Neural progenitor cell (in vitro differentiated cells): ENCODE measurements around the gene SPAG7. TPM values are rescaled to one million over a fixed set of nuclear protein-coding genes. Genes with fewer than 3 reads are reported as not detected.

Source experiments
- DNase-seq: peaks from one replicate; pipeline ENCODE4 v3.0.0-alpha.2; 2016; ENCODE audit warnings: low spot score
- H2AFZ ChIP-seq: fragments of 200-600 bp; sonication (generic); replicated peaks from 2 replicates; pipeline ENCODE4 v1.6.1; 2016; ENCODE audit warnings: antibody characterized with exemption
- H3F3A ChIP-seq: fragments of 200-600 bp; sonication (generic); 2 replicates; pipeline ENCODE4 v1.6.1; 2016; ENCODE audit warnings: antibody characterized with exemption, low read depth
- H3K27ac ChIP-seq: fragments of 200-600 bp; sonication (generic); 2 replicates; pipeline ENCODE4 v1.5.1; 2016; ENCODE audit warnings: mild to moderate bottlenecking
- H3K27me3 ChIP-seq: fragments of 200-600 bp; sonication (generic); 2 replicates; pipeline ENCODE4 v1.6.1; 2016; ENCODE audit warnings: mild to moderate bottlenecking, moderate library complexity
- H3K36me3 ChIP-seq: fragments of 200-600 bp; sonication (generic); 2 replicates; pipeline ENCODE4 v1.5.1; 2016
- H3K4me1 ChIP-seq: fragments of 200-600 bp; sonication (generic); 2 replicates; pipeline ENCODE4 v1.6.1; 2016; ENCODE audit warnings: mixed run types
- H3K4me2 ChIP-seq: fragments of 200-600 bp; sonication (generic); 2 replicates; pipeline ENCODE4 v1.6.1; 2016
- H3K4me3 ChIP-seq: fragments of 200-600 bp; sonication (generic); 2 replicates; pipeline ENCODE4 v1.5.1; 2016
- H3K79me2 ChIP-seq: fragments of 200-600 bp; sonication (generic); 2 replicates; pipeline ENCODE4 v1.6.1; 2016; ENCODE audit warnings: low read depth
- H3K9ac ChIP-seq: fragments of 200-600 bp; sonication (generic); 2 replicates; pipeline ENCODE4 v1.6.1; 2016
- H3K9me3 ChIP-seq: fragments of 200-600 bp; sonication (generic); 2 replicates; pipeline ENCODE4 v1.5.1; 2016; ENCODE audit warnings: low read depth
- H4K20me1 ChIP-seq: fragments of 200-600 bp; sonication (generic); 2 replicates; pipeline ENCODE4 v1.6.1; 2016; ENCODE audit warnings: low read depth
- H3K27ac Mint-ChIP-seq: 3 replicates; pipeline ENCODE4 v1.8.0; 2021; ENCODE audit warnings: mixed read lengths
- H3K27me3 Mint-ChIP-seq: 2 replicates; pipeline ENCODE4 v1.8.0; 2022; ENCODE audit warnings: low read depth, mild to moderate bottlenecking, inconsistent platforms, moderate library complexity, mixed read lengths; ENCODE audit not compliant: insufficient read depth
- H3K36me3 Mint-ChIP-seq: 3 replicates; pipeline ENCODE4 v1.8.0; 2021; ENCODE audit warnings: mixed read lengths
- H3K4me1 Mint-ChIP-seq: 3 replicates; pipeline ENCODE4 v1.8.0; 2021; ENCODE audit warnings: mixed read lengths
- H3K4me3 Mint-ChIP-seq: 3 replicates; pipeline ENCODE4 v1.8.0; 2021; ENCODE audit warnings: mild to moderate bottlenecking, moderate library complexity, mixed read lengths
- H3K9me3 Mint-ChIP-seq: 3 replicates; pipeline ENCODE4 v1.8.0; 2020; ENCODE audit warnings: mixed read lengths
- CTCF ChIP-seq: fragments of 200-600 bp; sonication (generic); IDR thresholded peaks from 2 replicates; pipeline ENCODE4 v1.5.1; 2017; ENCODE audit warnings: antibody characterized with exemption, mild to moderate bottlenecking
- EZH2 ChIP-seq: fragments of 200-600 bp; sonication (generic); IDR thresholded peaks from 2 replicates; pipeline ENCODE4 v1.6.1; 2017; ENCODE audit warnings: antibody characterized with exemption, mild to moderate bottlenecking, moderate library complexity
- EZH2phosphoT487 ChIP-seq: fragments of 200-600 bp; sonication (generic); IDR thresholded peaks from 2 replicates; pipeline ENCODE4 v1.6.1; 2017; ENCODE audit warnings: antibody characterized with exemption
- total RNA-seq: library from RNA; depleted of rRNA; stranded (reverse); fragments of >200 nt; gene quantifications from 2 replicates; pipeline ENCODE4 v1.2.3, GENCODE V29; 2015; ENCODE audit warnings: low replicate concordance

SPAG7 gene
- total RNA-seq, 1 donor from 2014 or later = 79.7 TPM

GRCh38 chr17:4971826-4972225 lies 4.2 kb upstream of the SPAG7 start:
- no peaks in the 10 kb centered on the region for H3K36me3 ChIP-seq

GRCh38 chr17:4970273-4970672 lies 2.7 kb upstream of the SPAG7 start:
- Mint-ChIP-seq H3K4me3 (peak overlapping the region; percentile 34), H3K4me1 (peaks cover 32% of the 10 kb centered on the region), H3K27ac (no peak overlapping the region), H3K36me3 (peaks cover 21% of the 10 kb centered on the region), H3K27me3 (peaks cover 8% of the 10 kb centered on the region), H3K9me3 (peaks cover 5% of the 10 kb centered on the region)
- TF ChIP-seq CTCF (no peak), EZH2 (no peak), EZH2phosphoT487 (no peak)
- Histone ChIP-seq H4K20me1 (peaks cover 40% of the 10 kb centered on the region), H3K27me3 (peaks cover 18% of the 10 kb centered on the region), H3K4me1 (peaks cover 14% of the 10 kb centered on the region), H3K9me3 (no peaks in the 10 kb centered on the region), H3K4me2 (no peak overlapping the region), H3K27ac (no peak overlapping the region), H3K4me3 (no peak overlapping the region), H3K79me2 (peaks cover 29% of the 10 kb centered on the region), H3F3A (peaks cover 32% of the 10 kb centered on the region), H3K36me3 (no peaks in the 10 kb centered on the region), H2AFZ (no peak overlapping the region), H3K9ac (no peak overlapping the region)
- no peak for DNase-seq

More at GRCh38 chr17:4971826-4972225, 4.2 kb upstream of the SPAG7 start:
- H3K27ac Mint-ChIP-seq = no peak overlapping the region
- H3K4me1 ChIP-seq = peaks cover 8% of the 10 kb centered on the region
- H3K27ac ChIP-seq = no peak overlapping the region
- no peaks in the 10 kb centered on the region for H3K9me3 Mint-ChIP-seq
- peaks cover 4% of the 10 kb centered on the region for H3K27me3 Mint-ChIP-seq
- no peak overlapping the region for H3K4me2 ChIP-seq
- peaks cover 11% of the 10 kb centered on the region for H3K36me3 Mint-ChIP-seq
- H3K4me1 Mint-ChIP-seq = peaks cover 22% of the 10 kb centered on the region
- no peak overlapping the region for H3K4me3 Mint-ChIP-seq
- peaks cover 34% of the 10 kb centered on the region for H3K27me3 ChIP-seq
- peaks cover 25% of the 10 kb centered on the region for H3F3A ChIP-seq
- TF ChIP-seq CTCF = no peak
- TF ChIP-seq EZH2 = no peak
- no peak for TF ChIP-seq EZH2phosphoT487
- H3K4me3 ChIP-seq = no peak overlapping the region
- DNase-seq = no peak
- no peak overlapping the region for H2AFZ ChIP-seq
- H3K79me2 ChIP-seq = peaks cover 18% of the 10 kb centered on the region
- no peak overlapping the region for H3K9ac ChIP-seq
- peaks cover 40% of the 10 kb centered on the region for H4K20me1 ChIP-seq
- no peaks in the 10 kb centered on the region for H3K9me3 ChIP-seq

GRCh38 chr17:4969551-4970173 lies 2.0 kb upstream of the SPAG7 start:
- H3K4me2 ChIP-seq = peak overlapping the region; percentile 95
- no peaks in the 10 kb centered on the region for H3K9me3 ChIP-seq
- no peak overlapping the region for H2AFZ ChIP-seq
- no peak overlapping the region for H3K9ac ChIP-seq
- no peak overlapping the region for H3K27ac Mint-ChIP-seq
- peaks cover 14% of the 10 kb centered on the region for H3K4me1 ChIP-seq
- H3K4me1 Mint-ChIP-seq = peaks cover 34% of the 10 kb centered on the region
- peaks cover 23% of the 10 kb centered on the region for H3K36me3 Mint-ChIP-seq
- peaks cover 8% of the 10 kb centered on the region for H3K27me3 Mint-ChIP-seq
- peaks cover 7% of the 10 kb centered on the region for H3K9me3 Mint-ChIP-seq
- no peak for DNase-seq
- H3K36me3 ChIP-seq = no peaks in the 10 kb centered on the region
- H3K4me3 ChIP-seq = peak overlapping the region; percentile 65
- no peak overlapping the region for H3K4me3 Mint-ChIP-seq
- H3K79me2 ChIP-seq = peaks cover 35% of the 10 kb centered on the region
- TF ChIP-seq EZH2 (no peak), CTCF (no peak), EZH2phosphoT487 (no peak)
- H3F3A ChIP-seq = peaks cover 31% of the 10 kb centered on the region
- H4K20me1 ChIP-seq = peaks cover 40% of the 10 kb centered on the region
- H3K27me3 ChIP-seq = peaks cover 12% of the 10 kb centered on the region
- H3K27ac ChIP-seq = no peak overlapping the region
